Measurements from ENCODE around the gene PPP1R9B.

Gene PPP1R9B

GRCh38 chr17:50148226-50149090 lies 2.0 kb downstream of the PPP1R9B start:
- no peaks in the 10 kb centered on the region for H3K27me3 ChIP-seq (ENCODE audit: control insufficient read depth in 3 of 3, insufficient read depth in 3 of 3, low read depth in 1 of 3, low read length in 3 of 3)
- H3K36me3 ChIP-seq (replicated peaks in 1 of 2; ENCODE audit: control insufficient read depth in 2 of 2, insufficient read depth in 2 of 2, low read length in 2 of 2), result peaks cover 16 to 33% of the 10 kb centered on the region in 2 donors
- H2BK5ac ChIP-seq (ENCODE audit: low read length), result peak overlapping the region; percentile 80
- no peak overlapping the region for H3K14ac ChIP-seq (ENCODE audit: low read length)
- H3K79me1 ChIP-seq (ENCODE audit: low read depth, low read length), result peaks cover 19% of the 10 kb centered on the region
- peak overlapping the region; percentile 74 for H3K9ac ChIP-seq (ENCODE audit: low read depth, low read length, poor library complexity)
- no peak overlapping the region for H2AFZ ChIP-seq (ENCODE audit: low read length)
- H3K18ac ChIP-seq (ENCODE audit: low read length), result peak overlapping the region; percentile 24
- no peak overlapping the region for H2BK12ac ChIP-seq (ENCODE audit: low read length)
- H3K9me3 ChIP-seq (replicated peaks in 1 of 2; ENCODE audit: control insufficient read depth in 2 of 2, insufficient read depth in 1 of 2, low read depth in 1 of 2, low read length in 2 of 2), result no peaks in the 10 kb centered on the region
- H2AK5ac ChIP-seq (ENCODE audit: low read depth, low read length), result no peak overlapping the region
- no peak overlapping the region for H4K8ac ChIP-seq (ENCODE audit: low read depth, low read length)
- no CpG with 5 or more reads among the region's 25 CpGs for WGBS, 2 donors (ENCODE audit: extremely low coverage in 2 of 2, insufficient read length in 2 of 2, insufficient replicate concordance in 1 of 2)
- no peak for DNase-seq (ENCODE audit: low spot score)
- no peak overlapping the region for H2BK120ac ChIP-seq (ENCODE audit: low read depth, low read length)
- peaks cover 15 to 27% of the 10 kb centered on the region in 2 donors for H3K4me1 ChIP-seq (ENCODE audit: control insufficient read depth in 2 of 2, insufficient read depth in 1 of 2, low read depth in 1 of 2, low read length in 2 of 2)
- no peak overlapping the region for H3K4ac ChIP-seq (ENCODE audit: low read length)
- peak overlapping the region; percentile 73 to 75 for H3K4me3 ChIP-seq (ENCODE audit: low read length in 2 of 2)
- H3K4me2 ChIP-seq (ENCODE audit: insufficient read depth, low read length, poor library complexity, severe bottlenecking), result peak overlapping the region; percentile 97
- H4K91ac ChIP-seq (ENCODE audit: low read depth, low read length, poor library complexity), result no peak overlapping the region
- no peak overlapping the region for H3K27ac ChIP-seq (replicated peaks; ENCODE audit: low read length)
- no peak overlapping the region for H2BK15ac ChIP-seq (ENCODE audit: low read length)
- H3K23ac ChIP-seq (ENCODE audit: low read depth, low read length, poor library complexity), result peak overlapping the region; percentile 29

DNA sequence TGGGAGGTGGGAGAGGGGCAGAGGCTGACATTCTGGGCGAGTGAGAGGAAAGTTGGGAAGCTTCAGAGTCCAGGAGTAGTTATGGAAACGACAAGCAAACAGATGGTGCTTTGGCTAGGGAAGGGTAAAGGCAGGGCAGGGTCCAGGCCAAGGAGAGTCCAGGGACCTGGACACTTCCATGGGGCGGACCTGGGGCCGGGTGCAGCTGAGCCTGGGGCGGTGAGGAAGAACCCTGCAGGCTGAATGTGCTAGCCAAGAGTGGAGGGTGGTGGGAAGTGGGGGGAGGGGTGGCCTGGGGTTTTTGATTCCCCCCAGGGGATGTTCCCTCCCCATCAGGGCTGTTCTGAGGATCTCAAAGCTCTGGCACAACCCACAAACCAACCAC lies 2.6 kb downstream of the PPP1R9B start:
- no peak overlapping the region for H3K4ac ChIP-seq (ENCODE audit: low read length)
- no peaks in the 10 kb centered on the region for H3K27me3 ChIP-seq (ENCODE audit: control insufficient read depth in 3 of 3, insufficient read depth in 3 of 3, low read depth in 1 of 3, low read length in 3 of 3)
- peaks cover 19% of the 10 kb centered on the region for H3K79me1 ChIP-seq (ENCODE audit: low read depth, low read length)
- H3K9ac ChIP-seq (ENCODE audit: low read depth, low read length, poor library complexity), result peak overlapping the region; percentile 2
- peaks cover 15 to 27% of the 10 kb centered on the region in 2 donors for H3K4me1 ChIP-seq (ENCODE audit: control insufficient read depth in 2 of 2, insufficient read depth in 1 of 2, low read depth in 1 of 2, low read length in 2 of 2)
- H4K8ac ChIP-seq (ENCODE audit: low read depth, low read length), result no peak overlapping the region
- no peak overlapping the region for H2BK5ac ChIP-seq (ENCODE audit: low read length)
- no CpG with 5 or more reads among the region's 5 CpGs for WGBS, 2 donors (ENCODE audit: extremely low coverage in 2 of 2, insufficient read length in 2 of 2, insufficient replicate concordance in 1 of 2)
- H3K27ac ChIP-seq (replicated peaks; ENCODE audit: low read length), result no peak overlapping the region
- H3K4me3 ChIP-seq (ENCODE audit: low read length in 2 of 2), result peak overlapping the region in 1 of 2 donors; percentile 73
- H3K9me3 ChIP-seq (replicated peaks in 1 of 2; ENCODE audit: control insufficient read depth in 2 of 2, insufficient read depth in 1 of 2, low read depth in 1 of 2, low read length in 2 of 2), result no peaks in the 10 kb centered on the region
- no peak overlapping the region for H2BK120ac ChIP-seq (ENCODE audit: low read depth, low read length)
- H3K23ac ChIP-seq (ENCODE audit: low read depth, low read length, poor library complexity), result no peak overlapping the region
- no peak overlapping the region for H2BK12ac ChIP-seq (ENCODE audit: low read length)
- DNase-seq (ENCODE audit: low spot score), result no peak
- peaks cover 20 to 39% of the 10 kb centered on the region in 2 donors for H3K36me3 ChIP-seq (replicated peaks in 1 of 2; ENCODE audit: control insufficient read depth in 2 of 2, insufficient read depth in 2 of 2, low read length in 2 of 2)
- peak overlapping the region; percentile 3 for H2AK5ac ChIP-seq (ENCODE audit: low read depth, low read length)
- H2AFZ ChIP-seq (ENCODE audit: low read length), result no peak overlapping the region
- H3K4me2 ChIP-seq (ENCODE audit: insufficient read depth, low read length, poor library complexity, severe bottlenecking), result peak overlapping the region; percentile 40
- no peak overlapping the region for H4K91ac ChIP-seq (ENCODE audit: low read depth, low read length, poor library complexity)
- H3K14ac ChIP-seq (ENCODE audit: low read length), result no peak overlapping the region
- H3K18ac ChIP-seq (ENCODE audit: low read length), result no peak overlapping the region
- no peak overlapping the region for H2BK15ac ChIP-seq (ENCODE audit: low read length)

GRCh38 chr17:50146927-50147665 lies 3.4 kb downstream of the PPP1R9B start:
- Histone ChIP-seq H3K36me3 (replicated peaks in 1 of 2; ENCODE audit: control insufficient read depth in 2 of 2, insufficient read depth in 2 of 2, low read length in 2 of 2) (peaks cover 27 to 47% of the 10 kb centered on the region in 2 donors), H2BK5ac (ENCODE audit: low read length) (no peak overlapping the region), H3K27ac (replicated peaks; ENCODE audit: low read length) (no peak overlapping the region), H3K9me3 (replicated peaks in 1 of 2; ENCODE audit: control insufficient read depth in 2 of 2, insufficient read depth in 1 of 2, low read depth in 1 of 2, low read length in 2 of 2) (peaks cover 0 to 4% of the 10 kb centered on the region in 2 donors), H2AK5ac (ENCODE audit: low read depth, low read length) (peak overlapping the region; percentile 64), H3K79me1 (ENCODE audit: low read depth, low read length) (peaks cover 19% of the 10 kb centered on the region), H3K18ac (ENCODE audit: low read length) (peak overlapping the region; percentile 11), H3K14ac (ENCODE audit: low read length) (no peak overlapping the region), H2BK120ac (ENCODE audit: low read depth, low read length) (no peak overlapping the region), H2BK15ac (ENCODE audit: low read length) (no peak overlapping the region), H4K8ac (ENCODE audit: low read depth, low read length) (no peak overlapping the region), H3K27me3 (ENCODE audit: control insufficient read depth in 3 of 3, insufficient read depth in 3 of 3, low read depth in 1 of 3, low read length in 3 of 3) (no peaks in the 10 kb centered on the region), H2BK12ac (ENCODE audit: low read length) (no peak overlapping the region), H3K4ac (ENCODE audit: low read length) (no peak overlapping the region), H4K91ac (ENCODE audit: low read depth, low read length, poor library complexity) (no peak overlapping the region), H3K4me1 (ENCODE audit: control insufficient read depth in 2 of 2, insufficient read depth in 1 of 2, low read depth in 1 of 2, low read length in 2 of 2) (peaks cover 15 to 23% of the 10 kb centered on the region in 2 donors), H3K23ac (ENCODE audit: low read depth, low read length, poor library complexity) (no peak overlapping the region), H2AFZ (ENCODE audit: low read length) (no peak overlapping the region), H3K9ac (ENCODE audit: low read depth, low read length, poor library complexity) (no peak overlapping the region), H3K4me3 (ENCODE audit: low read length in 2 of 2) (peak overlapping the region in 1 of 2 donors; percentile 19), H3K4me2 (ENCODE audit: insufficient read depth, low read length, poor library complexity, severe bottlenecking) (peak overlapping the region; percentile 40)
- WGBS, 2 donors (ENCODE audit: extremely low coverage in 2 of 2, insufficient read length in 2 of 2, insufficient replicate concordance in 1 of 2), result no CpG with 5 or more reads among the region's 15 CpGs
- no peak for DNase-seq (ENCODE audit: low spot score)

All from neuronal stem cell (in vitro differentiated cells).